ENCODE results near the gene HOXA7. TPM values are rescaled to one million over a fixed set of nuclear protein-coding genes. Genes with fewer than 3 reads are reported as not detected.

The HOXA7 gene
- total and polyA plus RNA-seq, 8 donors, result 0.98 to 34.8 (median 1.2) TPM; not detected in 1

- Histone ChIP-seq H3K27ac (peak overlapping the region in 1 of 5 donors; percentile 99), H3K27me3 (peaks cover 20 to 100% (median 91%) of the 10 kb centered on the region in 3 donors), H3K36me3 (no peaks in the 10 kb centered on the region), H3K4me1 (peaks cover 12 to 56% (median 50%) of the 10 kb centered on the region in 4 donors), H3K4me3 (peak overlapping the region; percentile 54 to 67 (median 60)), H3K9me3 (peaks cover 0 to 8% (median under 1%) of the 10 kb centered on the region in 4 donors)
- peak in 1 of 2 donors; percentile 34 for DNase-seq
- intact Hi-C loops (cut with DNase I; ENCODE audit: low total_unique reads), result loop anchor here (5.0 kb wide), 2 partner anchors 478 to 793 kb away; no protein-coding TSS in a partner anchor
- TF ChIP-seq POLR2AphosphoS5 (IDR thresholded peaks at IDR 0.05) (no peak), CTCF (IDR thresholded peaks at IDR 0.05) (no peak), POLR2A (IDR thresholded peaks at IDR 0.05) (no peak), EP300 (IDR thresholded peaks at IDR 0.05) (no peak)
- 13 to 56% (median 41%) methylated on average over 11 to 23 of the region's 23 CpGs for WGBS, 5 donors
These were observed 3.7 kb upstream of the HOXA7 start for GRCh38 chr7:27160145-27160545.

GRCh38 chr7:27159266-27160144 lies 3.0 kb upstream of the HOXA7 start:
- peaks cover 0 to 2% (median 0%) of the 10 kb centered on the region in 4 donors for H3K9me3 ChIP-seq
- intact Hi-C loops (cut with DNase I; ENCODE audit: low total_unique reads), result loop anchor here (5.0 kb wide), 2 partner anchors 477 to 792 kb away; no protein-coding TSS in a partner anchor
- H3K4me1 ChIP-seq, result peaks cover 7 to 56% (median 50%) of the 10 kb centered on the region in 4 donors
- H3K27ac ChIP-seq, result peak overlapping the region in 1 of 5 donors; percentile 99
- H3K27me3 ChIP-seq, result peaks cover 14 to 100% (median 91%) of the 10 kb centered on the region in 3 donors
- WGBS, 5 donors, result 50 to 59% (median 57%) methylated on average over 26 to 27 of the region's 27 CpGs
- TF ChIP-seq CTCF (IDR thresholded peaks at IDR 0.05) (no peak), POLR2A (IDR thresholded peaks at IDR 0.05) (no peak), POLR2AphosphoS5 (IDR thresholded peaks at IDR 0.05) (no peak), EP300 (IDR thresholded peaks at IDR 0.05) (no peak)
- no peak for DNase-seq
- H3K36me3 ChIP-seq, result no peaks in the 10 kb centered on the region
- peak overlapping the region in 2 of 4 donors; percentile 61 to 67 for H3K4me3 ChIP-seq

- Histone ChIP-seq H3K27me3 (peaks cover 8 to 100% (median 89%) of the 10 kb centered on the region in 3 donors), H3K36me3 (no peaks in the 10 kb centered on the region), H3K9me3 (no peaks in the 10 kb centered on the region), H3K4me1 (peaks cover 7 to 59% (median 48%) of the 10 kb centered on the region in 4 donors), H3K27ac (peak overlapping the region in 1 of 5 donors; percentile 99), H3K4me3 (peak overlapping the region in 1 of 4 donors; percentile 9)
- TF ChIP-seq EP300 (IDR thresholded peaks at IDR 0.05) (no peak), POLR2A (IDR thresholded peaks at IDR 0.05) (no peak), POLR2AphosphoS5 (IDR thresholded peaks at IDR 0.05) (no peak), CTCF (IDR thresholded peaks at IDR 0.05) (no peak)
- no peak for DNase-seq
- 19 to 45% (median 30%) methylated on average over 35 of the region's 35 CpGs for WGBS, 5 donors
- intact Hi-C loops (cut with DNase I; ENCODE audit: low total_unique reads), result no loop called here
These were observed 2.2 kb upstream of the HOXA7 start for GRCh38 chr7:27158436-27159265.
